Lung (tissue), 12 donors: ENCODE results near the gene FIGLA. TPM values are rescaled to one million over a fixed set of nuclear protein-coding genes. Genes with fewer than 3 reads are reported as not detected.

ENCODE experiments used
- ATAC-seq: fragments of 200-7000 bp; cut with Tn5 transposase; one replicate; pipeline ENCODE4 v1.9.1; 2020; ENCODE audit warnings: moderate number of reproducible peaks; ENCODE audit not compliant: insufficient read depth, low FRiP score
- DNase-seq, 3 donors: peaks; one replicate each; pipeline ENCODE4 v3.0.0-alpha.2; 2013 to 2017
- H3K27ac ChIP-seq, 2 donors: one replicate each; pipeline ENCODE4 v1.5.1; 2013; ENCODE audit warnings: mild to moderate bottlenecking in 2 of 2, moderate library complexity in 2 of 2, control low read depth in 1 of 2, inconsistent platforms in 1 of 2, low read depth in 1 of 2, low read length in 1 of 2
- H3K27me3 ChIP-seq, 3 donors: one replicate each; pipeline ENCODE4 v1.5.1; 2013; ENCODE audit warnings: low read length in 2 of 3; ENCODE audit not compliant: control insufficient read depth in 3 of 3, insufficient read depth in 3 of 3
- H3K36me3 ChIP-seq, 4 donors: one replicate each; pipeline ENCODE4 v1.5.1; 2013; ENCODE audit warnings: low read length in 4 of 4, mild to moderate bottlenecking in 1 of 4, moderate library complexity in 1 of 4; ENCODE audit not compliant: control insufficient read depth in 4 of 4, insufficient read depth in 4 of 4
- H3K4me1 ChIP-seq, 5 donors: one replicate each; pipeline ENCODE4 v1.5.1; 2013; ENCODE audit warnings: low read length in 5 of 5, mild to moderate bottlenecking in 2 of 5, moderate library complexity in 1 of 5; ENCODE audit not compliant: control insufficient read depth in 5 of 5, insufficient read depth in 5 of 5
- H3K4me3 ChIP-seq: one replicate; pipeline ENCODE4 v1.5.1; 2013; ENCODE audit warnings: mild to moderate bottlenecking, control low read depth, moderate library complexity
- H3K9ac ChIP-seq, 2 donors: one replicate each; pipeline ENCODE4 v1.5.1; 2013; ENCODE audit warnings: low read length in 2 of 2, control low read depth in 1 of 2; ENCODE audit not compliant: insufficient read depth in 1 of 2
- H3K9me3 ChIP-seq, 4 donors: one replicate each; pipeline ENCODE4 v1.5.1; 2013; ENCODE audit warnings: low read length in 3 of 4, mild to moderate bottlenecking in 1 of 4, moderate library complexity in 1 of 4; ENCODE audit not compliant: control insufficient read depth in 4 of 4, insufficient read depth in 3 of 4
- WGBS, 2 donors: extraction: QIAGEN DNeasy Blood & Tissue Kit; methylation state at CpG; one replicate each; pipeline ENCODE4 v1.1.7; 2013; 5-methylcytosine and 5-hydroxymethylcytosine counted together
- polyA plus RNA-seq, 2 donors: library from polyadenylated mRNA; stranded (reverse); fragments of 200-250 nt; gene quantifications; one replicate each; pipeline ENCODE4 v1.2.1, GENCODE V29; 2013
- total RNA-seq, 2 donors: library from RNA; depleted of rRNA in 1 of 2; stranded (reverse); fragments of >200 nt in 1 of 2; gene quantifications; one replicate each; pipeline ENCODE4 v1.2.1, GENCODE V29; 2014 to 2021
- TF ChIP-seq, protein P1 (sequence below): IDR thresholded peaks from 2 replicates; pipeline ENCODE4 v1.5.1; 2012; ENCODE audit warnings: mild to moderate bottlenecking; ENCODE audit errors: control extremely low read depth, extremely low read depth
- donor health status: control.
- donor health status: control.
- donor health status: Bipolar disorder and iron deficiency.
- donor health status: healthy.
- donor health status: DM: yes; HTN: yes; CAD: no.

Gene FIGLA
- total and polyA plus RNA-seq, 4 donors = 0.31 to 0.53 TPM; not detected in 2

DNA sequence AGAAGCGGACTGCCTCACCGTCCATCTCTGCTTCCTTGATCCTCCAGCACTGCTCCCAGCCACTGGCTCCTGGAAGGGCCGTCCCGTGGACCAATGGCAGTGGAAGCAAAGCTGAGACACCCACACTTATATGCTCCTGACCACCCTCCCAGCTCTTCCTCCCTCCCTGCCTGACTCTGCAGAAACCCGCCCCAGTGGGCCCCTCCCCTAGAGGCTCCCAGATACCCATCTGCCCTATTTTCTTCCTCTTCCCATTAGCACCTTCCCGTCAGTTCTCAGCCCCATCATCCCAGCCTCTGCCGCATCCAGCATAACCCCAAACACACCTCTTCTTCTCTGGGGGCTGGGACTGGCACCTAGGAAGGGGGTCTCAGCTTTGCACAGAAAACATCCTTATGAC lies 30.1 kb upstream of the FIGLA start, which contains the start of gene CLEC4F:
Gene CLEC4F, minus strand, starts transcription at position 101 of the 400 bp plus-strand sequence. Its CDS starts 76 bp downstream, at position 25.
- no peaks in the 10 kb centered on the region for H3K4me1 ChIP-seq
- peaks cover 0 to 4% (median 3%) of the 10 kb centered on the region in 3 donors for H3K27me3 ChIP-seq
- WGBS, 2 donors = 71 to 86% methylated on average over 7 of the region's 7 CpGs
- TF ChIP-seq, protein P1, sequence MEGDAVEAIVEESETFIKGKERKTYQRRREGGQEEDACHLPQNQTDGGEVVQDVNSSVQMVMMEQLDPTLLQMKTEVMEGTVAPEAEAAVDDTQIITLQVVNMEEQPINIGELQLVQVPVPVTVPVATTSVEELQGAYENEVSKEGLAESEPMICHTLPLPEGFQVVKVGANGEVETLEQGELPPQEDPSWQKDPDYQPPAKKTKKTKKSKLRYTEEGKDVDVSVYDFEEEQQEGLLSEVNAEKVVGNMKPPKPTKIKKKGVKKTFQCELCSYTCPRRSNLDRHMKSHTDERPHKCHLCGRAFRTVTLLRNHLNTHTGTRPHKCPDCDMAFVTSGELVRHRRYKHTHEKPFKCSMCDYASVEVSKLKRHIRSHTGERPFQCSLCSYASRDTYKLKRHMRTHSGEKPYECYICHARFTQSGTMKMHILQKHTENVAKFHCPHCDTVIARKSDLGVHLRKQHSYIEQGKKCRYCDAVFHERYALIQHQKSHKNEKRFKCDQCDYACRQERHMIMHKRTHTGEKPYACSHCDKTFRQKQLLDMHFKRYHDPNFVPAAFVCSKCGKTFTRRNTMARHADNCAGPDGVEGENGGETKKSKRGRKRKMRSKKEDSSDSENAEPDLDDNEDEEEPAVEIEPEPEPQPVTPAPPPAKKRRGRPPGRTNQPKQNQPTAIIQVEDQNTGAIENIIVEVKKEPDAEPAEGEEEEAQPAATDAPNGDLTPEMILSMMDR = no peak
- H3K27ac ChIP-seq = no peak within 1 kb of the TSS
- DNase-seq (no peak), ATAC-seq (no peak)
- no peak within 1 kb of the TSS for H3K4me3 ChIP-seq
- H3K36me3 ChIP-seq = no peaks in the 10 kb centered on the region
- H3K9me3 ChIP-seq = no peaks in the 10 kb centered on the region
- no peak within 1 kb of the TSS for H3K9ac ChIP-seq

DNA sequence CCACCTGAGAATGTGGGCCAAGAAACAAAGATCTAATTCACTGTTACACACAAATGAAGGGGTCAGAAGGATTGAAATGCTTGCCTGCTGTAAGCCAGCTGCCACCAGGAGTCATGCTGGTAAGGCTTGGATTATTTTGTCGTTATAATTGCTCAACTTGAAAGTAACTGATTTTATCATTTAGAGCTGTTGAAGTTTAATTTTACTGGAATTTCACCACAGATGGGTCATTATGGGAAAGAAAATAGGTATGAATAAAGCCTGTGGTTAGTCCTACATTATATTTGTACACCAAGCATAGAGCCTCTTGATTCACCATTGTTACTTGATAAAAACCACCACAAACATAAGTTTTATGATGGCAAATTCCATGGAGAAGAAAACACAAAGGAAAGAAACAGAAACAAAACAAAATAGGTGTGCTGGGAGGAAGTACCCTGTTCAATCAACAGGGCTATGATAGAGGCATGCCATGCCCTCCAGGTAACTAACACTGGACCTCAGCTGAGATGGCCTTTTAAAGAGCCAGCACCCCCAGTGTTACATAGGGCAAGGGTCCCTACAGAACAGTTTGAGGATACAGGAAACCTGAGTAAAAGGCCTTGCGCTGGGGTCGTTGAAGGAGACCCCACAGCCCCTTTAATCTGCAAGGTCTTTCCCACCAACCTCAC lies 27.0 kb upstream of the FIGLA start:
- 82 to 87% methylated on average over 3 of the region's 3 CpGs for WGBS, 2 donors
- TF ChIP-seq, protein P1 = no peak
- H3K4me3 ChIP-seq = no peak overlapping the region
- H3K36me3 ChIP-seq = no peaks in the 10 kb centered on the region
- DNase-seq (no peak), ATAC-seq (no peak)
- H3K27ac ChIP-seq = no peak overlapping the region
- no peaks in the 10 kb centered on the region for H3K4me1 ChIP-seq
- H3K9ac ChIP-seq = no peak overlapping the region
- H3K27me3 ChIP-seq = peaks cover 0 to 4% (median 3%) of the 10 kb centered on the region in 3 donors
- no peaks in the 10 kb centered on the region for H3K9me3 ChIP-seq

DNA sequence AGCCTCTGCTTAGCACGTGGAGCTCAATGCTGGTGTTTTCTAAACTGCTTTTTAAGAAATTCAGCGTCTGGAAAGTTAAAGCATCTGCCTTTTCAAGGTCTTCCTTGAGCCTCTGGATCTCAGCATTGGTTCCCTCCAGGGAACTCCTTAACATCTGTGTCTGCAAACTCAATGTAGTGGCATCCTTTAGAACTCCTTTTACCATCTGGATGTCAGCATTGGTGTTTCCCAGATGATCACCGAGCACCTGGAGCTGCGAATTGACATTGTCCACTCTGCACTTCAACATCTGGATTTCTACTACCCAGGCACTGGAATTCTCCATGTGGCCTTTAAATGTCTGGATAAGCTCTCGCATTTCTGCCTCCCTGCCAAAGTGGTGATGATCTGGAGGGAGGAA lies 26.3 kb upstream of the FIGLA start:
- 76 to 89% methylated on average over 5 of the region's 5 CpGs for WGBS, 2 donors
- Histone ChIP-seq H3K36me3 (no peaks in the 10 kb centered on the region), H3K27ac (no peak overlapping the region), H3K27me3 (peaks cover 0 to 4% (median 3%) of the 10 kb centered on the region in 3 donors), H3K4me3 (no peak overlapping the region), H3K9ac (no peak overlapping the region), H3K4me1 (no peaks in the 10 kb centered on the region), H3K9me3 (no peaks in the 10 kb centered on the region)
- ATAC-seq (no peak), DNase-seq (peak in 2 of 3 donors; percentile 12 to 17)
- TF ChIP-seq, protein P1 = no peak
